Endodermal cell (in vitro differentiated cells): ENCODE data around the gene DDI2. TPM values are rescaled to one million over a fixed set of nuclear protein-coding genes. Genes with fewer than 3 reads are reported as not detected.
A peak's percentile ranks its signal among the peaks of the same experiment; 100 is the strongest.

Experiments
- DNase-seq: peaks from one replicate; pipeline ENCODE4 v3.0.0-alpha.2; 2017
- H3K27ac ChIP-seq: 2 replicates; pipeline ENCODE4 v1.5.1; 2013; ENCODE audit warnings: mild to moderate bottlenecking, low read depth, low read length, moderate library complexity
- H3K27me3 ChIP-seq: 2 replicates; pipeline ENCODE4 v1.6.1; 2013; ENCODE audit warnings: mild to moderate bottlenecking, low read length, moderate library complexity; ENCODE audit not compliant: insufficient read depth, control insufficient read depth, poor library complexity, severe bottlenecking
- H3K36me3 ChIP-seq: 2 replicates; pipeline ENCODE4 v1.7.0; 2013; ENCODE audit warnings: mild to moderate bottlenecking, low read length, moderate library complexity; ENCODE audit not compliant: control insufficient read depth, insufficient read depth
- H3K4me1 ChIP-seq: one replicate; pipeline ENCODE4 v1.7.0; 2013; ENCODE audit warnings: low read length; ENCODE audit not compliant: control insufficient read depth, insufficient read depth
- H3K4me3 ChIP-seq: 2 replicates; pipeline ENCODE4 v1.5.1; 2013; ENCODE audit warnings: mild to moderate bottlenecking, low read length, moderate library complexity
- H3K9ac ChIP-seq: 2 replicates; pipeline ENCODE4 v1.6.1; 2013; ENCODE audit warnings: mild to moderate bottlenecking, low read length, moderate library complexity; ENCODE audit not compliant: poor library complexity, severe bottlenecking; ENCODE audit errors: extremely low read depth
- H3K9me3 ChIP-seq: 2 replicates; pipeline ENCODE4 v1.6.1; 2013; ENCODE audit warnings: mild to moderate bottlenecking, low read length, moderate library complexity; ENCODE audit not compliant: control insufficient read depth
- H3K27ac Mint-ChIP-seq: 2 replicates; pipeline ENCODE4 v1.8.0; 2020; ENCODE audit warnings: mixed read lengths
- H3K27me3 Mint-ChIP-seq: 2 replicates; pipeline ENCODE4 v1.8.0; 2021; ENCODE audit warnings: mild to moderate bottlenecking, mixed read lengths; ENCODE audit not compliant: insufficient read depth
- H3K36me3 Mint-ChIP-seq: 2 replicates; pipeline ENCODE4 v1.8.0; 2020; ENCODE audit warnings: low read depth, mixed read lengths
- H3K4me1 Mint-ChIP-seq: 2 replicates; pipeline ENCODE4 v1.8.0; 2020; ENCODE audit warnings: mixed read lengths
- H3K4me3 Mint-ChIP-seq: 2 replicates; pipeline ENCODE4 v1.8.0; 2020; ENCODE audit warnings: mild to moderate bottlenecking, moderate library complexity, mixed read lengths
- H3K9me3 Mint-ChIP-seq: 2 replicates; pipeline ENCODE4 v1.8.0; 2020; ENCODE audit warnings: mild to moderate bottlenecking, mixed read lengths
- WGBS, 2 experiments: methylation state at CpG; one replicate each; pipeline versions ENCODE4 v1.1.5 to v1.1.7; 2013; ENCODE audit warnings: missing lambda C conversion rate in 2 of 2, mixed read lengths in 1 of 2; ENCODE audit not compliant: insufficient coverage in 1 of 2, insufficient read length in 1 of 2; 5-methylcytosine and 5-hydroxymethylcytosine counted together
- long read RNA-seq, 4 experiments: library from polyadenylated mRNA in 2 of 4; library from RNA in 1 of 4; library from capped mRNA in 1 of 4; stranded (forward) in 3 of 4; unstranded in 1 of 4; transcript quantifications; one replicate each; pipeline ENCODE4 v2.0.0, GENCODE V29; 2020 to 2021; ENCODE audit warnings: inconsistent platforms in 1 of 4
- polyA plus RNA-seq, 2 experiments: library from polyadenylated mRNA; stranded (reverse); fragments of 50-300 nt; gene quantifications; one replicate each; pipeline ENCODE4 v1.2.3, GENCODE V29; 2013
- total RNA-seq, 2 donors: library from RNA; stranded (reverse); fragmentation: NEBNext Ultra II Directional in 1 of 2; extraction: Animal tissue kit (Norgen Biotek cat#: 25700) in 1 of 2; gene quantifications; 2 replicates in 1 of 2; 3 replicates in 1 of 2; pipeline ENCODE4 v1.2.1, GENCODE V29; 2021
- TF ChIP-seq, protein P1 (sequence below): fragments of 200-600 bp; sonication (generic); conservative IDR thresholded peaks from 2 replicates; pipeline ENCODE4 v1.5.0; 2021; ENCODE audit warnings: antibody characterized with exemption, mild to moderate bottlenecking

DDI2 gene
- 10 to 100 TPM; 36.0 to 37.6 TPM for total RNA-seq
- 10.6 TPM for polyA plus RNA-seq (2013, experiment 1 of 2)
- 11.3 TPM for polyA plus RNA-seq (2013, experiment 2 of 2)
- long read RNA-seq, experiment 1, full-length matches to known transcripts, result 1 of 9 reads
- long read RNA-seq, experiment 1, partial matches to known transcripts, result 0 of 9 reads
- long read RNA-seq, experiment 1, other reads (novel, unspliced or antisense), result 8 of 9 reads
- long read RNA-seq, experiment 2, full-length matches to known transcripts, result 7 of 17 reads
- long read RNA-seq, experiment 2, partial matches to known transcripts, result 0 of 17 reads
- long read RNA-seq, experiment 2, other reads (novel, unspliced or antisense), result 10 of 17 reads
- long read RNA-seq, experiment 3, full-length matches to known transcripts, result 25 of 31 reads
- long read RNA-seq, experiment 3, partial matches to known transcripts, result 0 of 31 reads
- long read RNA-seq, experiment 3, other reads (novel, unspliced or antisense), result 6 of 31 reads
- long read RNA-seq, experiment 4, partial matches to known transcripts, result 0 of 1 reads
- long read RNA-seq, experiment 4, other reads (novel, unspliced or antisense), result 1 of 1 reads

DNA sequence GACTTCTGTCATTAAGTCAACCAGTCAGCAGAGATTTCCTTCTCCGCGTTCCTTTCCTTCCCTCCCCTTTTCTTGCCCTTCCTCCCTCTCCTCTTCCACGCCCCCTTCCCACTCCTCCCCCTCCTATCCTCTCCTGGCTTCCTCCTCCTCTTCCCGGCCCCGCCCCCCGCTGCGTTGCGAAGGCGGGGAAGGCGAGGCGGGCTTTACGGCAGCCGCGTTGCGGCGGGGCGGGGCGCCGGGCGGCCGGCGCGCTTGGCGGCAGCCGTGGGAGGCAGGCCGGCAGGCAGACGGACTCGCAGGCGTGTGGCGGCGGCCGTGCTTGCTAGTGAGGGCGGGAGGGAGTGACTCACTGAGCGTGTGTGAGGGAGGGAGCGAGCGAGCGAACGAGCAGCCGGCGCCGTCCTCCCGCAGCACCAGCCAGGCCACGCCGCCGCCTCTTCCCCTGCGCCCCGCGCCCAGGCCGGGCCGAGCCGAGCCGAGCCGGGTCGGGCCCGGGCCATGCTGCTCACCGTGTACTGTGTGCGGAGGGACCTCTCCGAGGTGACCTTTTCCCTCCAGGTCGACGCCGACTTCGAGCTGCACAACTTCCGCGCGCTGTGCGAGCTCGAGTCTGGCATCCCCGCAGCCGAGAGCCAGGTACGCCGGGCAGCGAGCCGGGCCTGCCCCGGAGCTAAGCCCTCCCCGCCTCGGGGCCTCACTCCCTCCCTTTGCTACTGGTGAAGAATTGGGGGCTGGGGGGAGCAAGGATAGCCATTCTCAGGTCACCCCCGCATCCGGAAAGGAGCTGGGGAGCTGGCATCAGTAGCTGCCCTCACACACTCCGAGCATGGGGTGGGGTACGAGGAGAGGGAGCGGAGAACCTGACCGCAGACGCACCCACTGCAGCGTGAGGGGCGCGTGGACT lies at the start of gene DDI2:
Gene DDI2 (plus strand): TSS at position 286 of the 904 bp plus-strand sequence. CDS start 213 bp downstream, at position 499.
- Mint-ChIP-seq H3K27me3 (peaks cover 4% of the 10 kb centered on the region), H3K4me1 (peaks cover 28% of the 10 kb centered on the region), H3K36me3 (peaks cover 2% of the 10 kb centered on the region), H3K4me3 (peak within 1 kb of the TSS; percentile 91), H3K27ac (peak within 1 kb of the TSS; percentile 89), H3K9me3 (no peaks in the 10 kb centered on the region)
- TF ChIP-seq, protein P1, sequence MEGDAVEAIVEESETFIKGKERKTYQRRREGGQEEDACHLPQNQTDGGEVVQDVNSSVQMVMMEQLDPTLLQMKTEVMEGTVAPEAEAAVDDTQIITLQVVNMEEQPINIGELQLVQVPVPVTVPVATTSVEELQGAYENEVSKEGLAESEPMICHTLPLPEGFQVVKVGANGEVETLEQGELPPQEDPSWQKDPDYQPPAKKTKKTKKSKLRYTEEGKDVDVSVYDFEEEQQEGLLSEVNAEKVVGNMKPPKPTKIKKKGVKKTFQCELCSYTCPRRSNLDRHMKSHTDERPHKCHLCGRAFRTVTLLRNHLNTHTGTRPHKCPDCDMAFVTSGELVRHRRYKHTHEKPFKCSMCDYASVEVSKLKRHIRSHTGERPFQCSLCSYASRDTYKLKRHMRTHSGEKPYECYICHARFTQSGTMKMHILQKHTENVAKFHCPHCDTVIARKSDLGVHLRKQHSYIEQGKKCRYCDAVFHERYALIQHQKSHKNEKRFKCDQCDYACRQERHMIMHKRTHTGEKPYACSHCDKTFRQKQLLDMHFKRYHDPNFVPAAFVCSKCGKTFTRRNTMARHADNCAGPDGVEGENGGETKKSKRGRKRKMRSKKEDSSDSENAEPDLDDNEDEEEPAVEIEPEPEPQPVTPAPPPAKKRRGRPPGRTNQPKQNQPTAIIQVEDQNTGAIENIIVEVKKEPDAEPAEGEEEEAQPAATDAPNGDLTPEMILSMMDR, result no peak
- WGBS, 2 experiments, result 0% methylated on average over 33 to 86 of the region's 86 CpGs
- Histone ChIP-seq H3K27ac (peak within 1 kb of the TSS; percentile 62), H3K36me3 (peaks cover 4% of the 10 kb centered on the region), H3K27me3 (no peaks in the 10 kb centered on the region), H3K4me3 (peak within 1 kb of the TSS; percentile 99), H3K4me1 (peaks cover 6% of the 10 kb centered on the region), H3K9ac (peak within 1 kb of the TSS; percentile 62), H3K9me3 (no peaks in the 10 kb centered on the region)
- peak; percentile 98 for DNase-seq

DNA sequence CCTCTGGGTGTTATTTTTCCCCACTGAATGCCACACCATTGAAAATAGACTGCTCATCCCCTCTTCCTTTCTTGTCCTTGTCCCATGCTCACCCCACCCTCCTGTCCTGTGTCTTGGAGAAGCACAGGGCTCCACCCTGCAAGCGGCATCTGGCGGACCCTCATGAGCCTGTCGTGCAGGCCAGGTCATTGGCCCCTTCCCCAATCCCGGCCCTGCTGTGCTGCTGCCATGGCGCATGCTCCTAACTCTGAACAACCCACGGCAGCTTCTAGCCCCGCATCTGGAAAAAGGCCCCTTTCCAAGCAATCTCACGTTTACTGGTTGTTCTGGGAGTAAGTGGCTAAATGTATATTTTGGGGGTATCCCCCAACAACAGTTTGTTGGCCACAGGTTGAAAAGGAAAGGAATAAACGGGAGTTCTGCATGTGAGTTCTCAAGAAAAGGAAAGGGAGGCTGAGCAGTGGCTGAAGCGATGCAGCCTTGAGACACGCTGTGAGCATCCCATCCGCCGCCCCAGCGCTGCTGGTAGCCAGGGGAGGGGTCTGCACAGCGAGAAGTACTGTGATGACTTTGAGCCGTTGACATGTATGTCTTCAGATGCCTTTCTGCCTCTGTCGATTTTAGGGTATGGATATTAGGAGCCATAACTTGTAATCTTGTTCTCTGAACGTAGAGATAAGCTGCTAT lies 48.7 kb upstream of the DDI2 start:
- no peak overlapping the region for H3K27ac ChIP-seq
- H3K36me3 ChIP-seq, result peaks cover 78% of the 10 kb centered on the region
- H3K27ac Mint-ChIP-seq, result no peak overlapping the region
- H3K4me3 ChIP-seq, result no peak overlapping the region
- peaks cover 62% of the 10 kb centered on the region for H3K36me3 Mint-ChIP-seq
- DNase-seq, result no peak
- no peak overlapping the region for H3K4me3 Mint-ChIP-seq
- no peaks in the 10 kb centered on the region for H3K9me3 Mint-ChIP-seq
- no peaks in the 10 kb centered on the region for H3K4me1 Mint-ChIP-seq
- TF ChIP-seq, protein P1, result no peak
- H3K27me3 ChIP-seq, result no peaks in the 10 kb centered on the region
- WGBS, 2 experiments, result 93 to 99% methylated on average over 14 to 18 of the region's 18 CpGs
- H3K4me1 ChIP-seq, result no peaks in the 10 kb centered on the region
- H3K27me3 Mint-ChIP-seq, result no peaks in the 10 kb centered on the region
- no peak overlapping the region for H3K9ac ChIP-seq
- H3K9me3 ChIP-seq, result no peaks in the 10 kb centered on the region

DNA sequence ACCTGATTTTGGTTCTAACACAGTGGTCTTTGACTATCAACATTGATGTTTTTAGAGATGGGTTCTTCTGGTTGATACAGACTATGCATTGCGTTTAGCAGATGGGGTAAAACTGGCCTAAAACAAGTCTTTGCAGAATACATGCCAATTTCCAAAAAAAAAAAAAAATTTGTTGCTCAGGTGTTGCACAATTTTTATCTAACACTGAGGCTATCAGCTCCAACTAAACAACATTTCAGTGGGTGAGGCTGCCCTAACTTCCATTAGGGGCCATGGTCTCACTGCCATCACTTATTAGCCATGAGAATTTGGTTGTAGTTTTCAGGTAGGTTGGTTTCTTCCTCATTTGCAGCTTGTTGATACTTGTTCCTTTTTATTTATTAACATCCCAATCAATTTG lies 46.4 kb upstream of the DDI2 start:
- H3K27me3 Mint-ChIP-seq, result no peaks in the 10 kb centered on the region
- no peak overlapping the region for H3K4me3 Mint-ChIP-seq
- no peaks in the 10 kb centered on the region for H3K4me1 Mint-ChIP-seq
- Histone ChIP-seq H3K4me3 (no peak overlapping the region), H3K36me3 (peaks cover 68% of the 10 kb centered on the region), H3K9ac (no peak overlapping the region), H3K4me1 (no peaks in the 10 kb centered on the region), H3K27me3 (no peaks in the 10 kb centered on the region), H3K9me3 (no peaks in the 10 kb centered on the region), H3K27ac (no peak overlapping the region)
- no peak for DNase-seq
- H3K36me3 Mint-ChIP-seq, result peaks cover 56% of the 10 kb centered on the region
- no peaks in the 10 kb centered on the region for H3K9me3 Mint-ChIP-seq
- TF ChIP-seq, protein P1, result no peak
- 100% methylated on average over 1 of the region's 1 CpG for WGBS, 2 experiments
- H3K27ac Mint-ChIP-seq, result no peak overlapping the region
